Type B pancreatic cell (in vitro differentiated cells): ENCODE results near the gene CYP27A1. TPM values are rescaled to one million over a fixed set of nuclear protein-coding genes. Genes with fewer than 3 reads are reported as not detected.

Experiments
- DNase-seq: peaks from one replicate; pipeline ENCODE4 v3.0.0; 2021; ENCODE audit warnings: mixed read lengths; ENCODE audit not compliant: unreplicated experiment; ENCODE audit errors: extremely low spot score
- H3K27ac Mint-ChIP-seq: 2 replicates; pipeline ENCODE4 v1.8.0; 2021; ENCODE audit warnings: mild to moderate bottlenecking, mixed read lengths
- H3K27me3 Mint-ChIP-seq: 2 replicates; pipeline ENCODE4 v1.8.0; 2021; ENCODE audit warnings: mixed read lengths
- H3K36me3 Mint-ChIP-seq: 2 replicates; pipeline ENCODE4 v1.8.0; 2021; ENCODE audit warnings: mixed read lengths
- H3K4me1 Mint-ChIP-seq: one replicate; pipeline ENCODE4 v1.8.0; 2021; ENCODE audit warnings: mixed read lengths; ENCODE audit not compliant: unreplicated experiment
- H3K4me3 Mint-ChIP-seq: 2 replicates; pipeline ENCODE4 v1.8.0; 2021; ENCODE audit warnings: mild to moderate bottlenecking, mixed read lengths
- H3K9me3 Mint-ChIP-seq: 2 replicates; pipeline ENCODE4 v1.8.0; 2021; ENCODE audit warnings: mixed read lengths
- CTCF ChIP-seq: fragments of 200-600 bp; sonication (generic); conservative IDR thresholded peaks from 2 replicates; pipeline ENCODE4 v1.5.0; 2021; ENCODE audit warnings: antibody characterized with exemption, mild to moderate bottlenecking
- long read RNA-seq: library from polyadenylated mRNA; unstranded; transcript quantifications from one replicate; pipeline ENCODE4 v2.0.0, GENCODE V29; 2020
- total RNA-seq: library from RNA; stranded (reverse); gene quantifications from 2 replicates; pipeline ENCODE4 v1.2.1, GENCODE V29; 2021; ENCODE audit warnings: low replicate concordance

Gene CYP27A1
- total RNA-seq = 6.5 and 6.9 TPM in 2 replicates
- long read RNA-seq, partial matches to known transcripts = 3 of 5 reads
- long read RNA-seq, other reads (novel, unspliced or antisense) = 1 of 5 reads

DNA sequence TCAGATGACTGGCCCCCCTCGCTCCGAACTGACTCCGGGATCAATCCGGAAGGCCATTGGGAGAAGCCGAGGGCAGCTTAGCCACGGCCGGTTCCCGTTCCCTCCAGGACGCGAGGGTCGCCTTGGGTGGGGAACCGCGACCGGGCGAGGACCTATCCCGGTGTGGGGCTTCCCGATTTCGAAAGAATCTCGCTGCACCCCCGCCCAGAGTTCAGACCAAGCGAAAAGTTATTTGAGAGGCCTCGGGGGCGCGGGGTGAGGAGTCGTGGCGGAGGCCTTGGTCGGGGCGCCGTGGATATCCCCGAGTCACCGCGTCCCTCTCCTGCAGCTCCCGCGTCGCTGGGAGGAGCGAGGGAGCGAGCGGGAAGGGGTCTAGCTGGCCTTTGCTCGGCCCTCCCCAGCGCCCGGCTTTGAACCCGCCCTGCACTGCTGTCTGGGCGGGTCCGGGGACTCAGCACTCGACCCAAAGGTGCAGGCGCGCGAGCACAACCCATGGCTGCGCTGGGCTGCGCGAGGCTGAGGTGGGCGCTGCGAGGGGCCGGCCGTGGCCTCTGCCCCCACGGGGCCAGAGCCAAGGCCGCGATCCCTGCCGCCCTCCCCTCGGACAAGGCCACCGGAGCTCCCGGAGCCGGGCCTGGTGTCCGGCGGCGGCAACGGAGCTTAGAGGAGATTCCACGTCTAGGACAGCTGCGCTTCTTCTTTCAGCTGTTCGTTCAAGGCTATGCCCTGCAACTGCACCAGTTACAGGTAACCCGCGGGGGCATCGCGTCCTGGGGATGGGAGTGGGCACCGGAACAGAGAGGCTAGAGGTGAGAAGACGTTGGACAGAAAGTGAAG is at the start of gene CYP27A1:
Gene CYP27A1, plus strand, starts transcription at position 457 of the 837 bp plus-strand sequence. Its CDS starts 36 bp downstream, at position 493.
- Mint-ChIP-seq H3K9me3 (peaks cover 5% of the 10 kb centered on the region), H3K36me3 (peaks cover 11% of the 10 kb centered on the region), H3K27ac (peak within 1 kb of the TSS; percentile 82), H3K4me1 (peaks cover 23% of the 10 kb centered on the region), H3K4me3 (peak within 1 kb of the TSS; percentile 90), H3K27me3 (peaks cover 24% of the 10 kb centered on the region)
- peak; percentile 72 for DNase-seq
- TF ChIP-seq CTCF = no peak

GRCh38 chr2:218732761-218733158 is 49.2 kb upstream of the CYP27A1 start:
- no peak for TF ChIP-seq CTCF
- Mint-ChIP-seq H3K27ac (no peak overlapping the region), H3K4me1 (peaks cover 6% of the 10 kb centered on the region), H3K4me3 (no peak overlapping the region), H3K9me3 (peaks cover 2% of the 10 kb centered on the region), H3K27me3 (no peaks in the 10 kb centered on the region), H3K36me3 (peaks cover 26% of the 10 kb centered on the region)
- DNase-seq = no peak

DNA sequence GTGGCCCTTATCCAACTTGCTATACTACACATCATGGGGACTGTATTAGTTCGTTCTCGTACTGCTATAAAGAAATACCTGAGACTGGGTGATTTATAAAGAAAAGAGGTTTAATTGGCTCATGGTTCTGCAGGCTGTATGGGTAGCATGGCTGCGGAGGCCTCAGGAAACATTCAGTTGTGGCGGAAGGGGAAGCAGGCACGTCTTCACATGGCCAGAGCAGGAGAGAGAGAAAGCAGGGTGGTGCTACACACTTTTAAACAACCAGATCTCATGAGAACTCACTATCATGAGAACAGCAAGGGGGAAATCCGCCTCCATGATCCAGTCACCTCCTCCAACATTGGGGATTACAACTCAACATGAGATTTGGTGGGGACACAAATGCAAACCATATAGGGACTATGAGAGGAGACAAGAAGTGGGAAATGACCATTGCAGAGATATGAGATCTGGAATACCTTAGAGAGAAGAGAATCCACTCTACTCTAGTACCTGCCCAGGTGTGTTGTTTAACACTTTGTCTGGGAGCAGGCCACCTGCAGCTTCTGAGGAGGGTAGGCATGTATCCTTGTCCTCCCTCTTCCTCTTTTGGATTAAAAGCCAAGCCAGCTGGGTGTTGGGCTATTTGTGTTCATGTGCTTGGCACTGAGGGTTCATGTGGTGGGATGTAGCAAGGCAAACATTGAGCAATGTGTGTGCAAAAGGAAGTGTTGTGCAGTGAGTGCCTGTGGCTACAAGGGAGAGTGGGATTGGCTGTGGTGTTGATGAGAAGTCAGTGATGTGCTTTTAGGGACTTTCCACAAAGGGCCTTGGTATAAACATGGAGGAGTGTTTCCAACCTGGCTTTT is 48.6 kb upstream of the CYP27A1 start:
- Mint-ChIP-seq H3K9me3 (no peaks in the 10 kb centered on the region), H3K27ac (no peak overlapping the region), H3K4me1 (peaks cover 6% of the 10 kb centered on the region), H3K36me3 (peaks cover 29% of the 10 kb centered on the region), H3K27me3 (no peaks in the 10 kb centered on the region), H3K4me3 (no peak overlapping the region)
- no peak for TF ChIP-seq CTCF
- no peak for DNase-seq

DNA sequence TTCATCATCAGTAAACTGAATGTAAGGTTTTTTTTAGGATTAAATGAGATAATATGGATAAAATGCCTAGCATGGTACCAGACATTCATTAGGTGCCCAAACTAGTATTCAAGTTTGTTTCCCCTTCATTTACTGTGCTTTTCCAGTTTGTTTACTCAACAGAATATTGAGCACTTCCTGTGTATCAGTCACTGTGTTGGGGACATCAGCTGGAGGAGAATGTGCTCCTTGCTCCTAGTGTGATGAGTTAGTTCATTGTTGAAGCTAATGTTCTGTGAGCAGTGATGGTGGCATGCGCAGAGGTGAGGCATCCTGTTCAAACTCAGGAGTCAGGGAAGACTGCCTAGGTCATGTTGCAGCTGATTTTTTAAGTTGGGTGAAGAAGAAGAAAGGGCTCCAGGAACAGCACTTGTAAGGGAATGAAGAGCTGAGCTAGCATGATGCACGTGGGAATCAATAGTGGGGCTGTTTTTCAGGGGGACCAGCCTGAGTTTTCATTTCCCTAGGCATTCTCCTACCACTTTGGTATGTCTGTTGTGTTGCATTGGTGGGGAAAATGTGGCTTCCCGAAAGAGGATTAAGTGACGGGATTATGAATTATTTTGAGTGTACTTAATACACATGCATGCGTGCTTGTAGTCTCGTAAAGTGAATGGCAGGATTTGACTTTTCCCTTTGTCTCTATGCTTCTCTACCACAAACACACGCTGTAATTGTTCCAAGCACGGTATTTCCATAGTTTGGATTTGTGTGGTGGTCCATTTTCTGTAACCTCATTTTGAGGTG is 47.6 kb upstream of the CYP27A1 start:
- Mint-ChIP-seq H3K9me3 (no peaks in the 10 kb centered on the region), H3K4me3 (no peak overlapping the region), H3K27ac (no peak overlapping the region), H3K27me3 (no peaks in the 10 kb centered on the region), H3K4me1 (peaks cover 6% of the 10 kb centered on the region), H3K36me3 (peaks cover 26% of the 10 kb centered on the region)
- no peak for TF ChIP-seq CTCF
- DNase-seq = no peak

GRCh38 chr2:218736531-218736930 is 45.4 kb upstream of the CYP27A1 start:
- no peak for DNase-seq
- Mint-ChIP-seq H3K4me1 (peaks cover 3% of the 10 kb centered on the region), H3K4me3 (no peak overlapping the region), H3K27ac (no peak overlapping the region), H3K27me3 (no peaks in the 10 kb centered on the region), H3K36me3 (peaks cover 28% of the 10 kb centered on the region), H3K9me3 (no peaks in the 10 kb centered on the region)
- no peak for TF ChIP-seq CTCF
